HFFc6 (cell line): ENCODE measurements around the gene ALDH1L1. TPM values are rescaled to one million over a fixed set of nuclear protein-coding genes. Genes with fewer than 3 reads are reported as not detected.

Experiments
- DNase-seq: peaks from one replicate; pipeline ENCODE4 v3.0.0-alpha.2; 2018
- H3K27ac Mint-ChIP-seq: 2 replicates; pipeline ENCODE4 v1.8.0; 2020; ENCODE audit warnings: mild to moderate bottlenecking, mixed read lengths
- H3K27me3 Mint-ChIP-seq: 2 replicates; pipeline ENCODE4 v1.8.0; 2021; ENCODE audit warnings: mild to moderate bottlenecking, moderate library complexity, mixed read lengths; ENCODE audit not compliant: insufficient read depth
- H3K36me3 Mint-ChIP-seq: 2 replicates; pipeline ENCODE4 v1.8.0; 2021; ENCODE audit warnings: low read depth, mixed read lengths
- H3K4me1 Mint-ChIP-seq: 2 replicates; pipeline ENCODE4 v1.8.0; 2020; ENCODE audit warnings: low read depth, mixed read lengths
- H3K4me3 Mint-ChIP-seq: 2 replicates; pipeline ENCODE4 v1.8.0; 2020; ENCODE audit warnings: mild to moderate bottlenecking, moderate library complexity, mixed read lengths
- H3K9me3 Mint-ChIP-seq: 2 replicates; pipeline ENCODE4 v1.8.0; 2020; ENCODE audit warnings: mild to moderate bottlenecking, mixed read lengths
- total RNA-seq, 6 experiments: library from RNA; stranded (reverse); fragmentation: NEBNext Ultra II Directional; extraction: Animal tissue kit (Norgen Biotek cat#: 25700); gene quantifications; 2 replicates in 1 of 6; 3 replicates in 5 of 6; pipeline ENCODE4 v1.2.3, GENCODE V29; 2021
- TF ChIP-seq, protein P1 (sequence below): fragments of 200-600 bp; sonication (generic); IDR thresholded peaks from 2 replicates; pipeline ENCODE4 v1.5.0; 2021; ENCODE audit warnings: antibody characterized with exemption, mild to moderate bottlenecking

The ALDH1L1 gene
- total RNA-seq, 6 experiments from 2014 or later, result 0.05 TPM; not detected in 5

DNA sequence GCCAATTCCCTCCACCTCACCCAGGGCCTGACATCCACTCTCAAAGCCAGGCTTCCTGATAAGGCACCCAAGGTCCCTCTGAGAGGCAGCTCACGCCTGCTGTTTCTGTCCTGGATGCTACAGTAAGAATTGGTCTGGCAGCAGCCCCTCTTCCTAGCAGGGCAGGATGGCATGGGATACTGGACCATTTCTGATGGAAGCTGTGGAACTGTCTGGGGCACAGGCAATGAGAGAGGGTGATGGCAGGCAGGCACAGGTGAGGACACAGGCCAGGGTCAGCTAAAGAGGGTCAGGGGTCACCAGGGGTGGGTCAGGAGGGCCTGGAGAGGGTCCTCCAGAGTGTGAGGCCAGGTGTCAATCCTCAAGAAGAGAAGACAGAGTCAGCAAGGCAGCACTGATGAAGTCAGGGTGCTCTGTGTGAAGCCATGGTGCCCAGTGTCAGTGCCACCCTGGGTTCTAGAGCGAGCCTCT, 54.6 kb downstream of the ALDH1L1 start:
- H3K9me3 Mint-ChIP-seq, result no peaks in the 10 kb centered on the region
- H3K27me3 Mint-ChIP-seq, result peaks cover 42% of the 10 kb centered on the region
- TF ChIP-seq, protein P1, sequence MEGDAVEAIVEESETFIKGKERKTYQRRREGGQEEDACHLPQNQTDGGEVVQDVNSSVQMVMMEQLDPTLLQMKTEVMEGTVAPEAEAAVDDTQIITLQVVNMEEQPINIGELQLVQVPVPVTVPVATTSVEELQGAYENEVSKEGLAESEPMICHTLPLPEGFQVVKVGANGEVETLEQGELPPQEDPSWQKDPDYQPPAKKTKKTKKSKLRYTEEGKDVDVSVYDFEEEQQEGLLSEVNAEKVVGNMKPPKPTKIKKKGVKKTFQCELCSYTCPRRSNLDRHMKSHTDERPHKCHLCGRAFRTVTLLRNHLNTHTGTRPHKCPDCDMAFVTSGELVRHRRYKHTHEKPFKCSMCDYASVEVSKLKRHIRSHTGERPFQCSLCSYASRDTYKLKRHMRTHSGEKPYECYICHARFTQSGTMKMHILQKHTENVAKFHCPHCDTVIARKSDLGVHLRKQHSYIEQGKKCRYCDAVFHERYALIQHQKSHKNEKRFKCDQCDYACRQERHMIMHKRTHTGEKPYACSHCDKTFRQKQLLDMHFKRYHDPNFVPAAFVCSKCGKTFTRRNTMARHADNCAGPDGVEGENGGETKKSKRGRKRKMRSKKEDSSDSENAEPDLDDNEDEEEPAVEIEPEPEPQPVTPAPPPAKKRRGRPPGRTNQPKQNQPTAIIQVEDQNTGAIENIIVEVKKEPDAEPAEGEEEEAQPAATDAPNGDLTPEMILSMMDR, result no peak
- no peaks in the 10 kb centered on the region for H3K36me3 Mint-ChIP-seq
- no peak overlapping the region for H3K27ac Mint-ChIP-seq
- H3K4me3 Mint-ChIP-seq, result no peak overlapping the region
- 0 out of 2 replicates have a peak, but pooled peaks cover 7% of the 10 kb centered on the region for H3K4me1 Mint-ChIP-seq
- no peak for DNase-seq

DNA sequence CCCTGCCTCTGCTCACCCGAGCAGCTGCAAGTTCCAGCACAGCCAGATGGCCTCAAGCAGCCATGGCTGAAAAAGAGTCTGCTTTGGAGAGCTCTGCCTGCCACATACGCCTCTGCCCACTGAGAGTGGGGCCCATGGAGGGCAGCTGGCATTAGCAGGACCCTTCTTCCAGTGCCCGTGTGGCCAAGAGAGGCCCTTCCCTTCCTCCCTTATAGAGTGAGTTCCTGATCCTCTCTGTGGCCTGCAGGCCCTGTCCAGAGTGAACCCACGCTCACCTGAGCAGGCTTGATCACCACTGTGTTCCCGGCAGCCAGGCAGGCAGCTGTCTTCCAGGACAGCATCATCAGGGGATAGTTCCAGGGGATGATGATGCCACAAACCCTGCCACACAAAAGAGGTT, 55.0 kb downstream of the ALDH1L1 start:
- Mint-ChIP-seq H3K9me3 (no peaks in the 10 kb centered on the region), H3K27ac (no peak overlapping the region), H3K27me3 (peaks cover 45% of the 10 kb centered on the region), H3K4me1 (0 out of 2 replicates have a peak, but pooled peaks cover 7% of the 10 kb centered on the region), H3K36me3 (no peaks in the 10 kb centered on the region), H3K4me3 (no peak overlapping the region)
- TF ChIP-seq, protein P1, result no peak
- DNase-seq, result no peak

DNA sequence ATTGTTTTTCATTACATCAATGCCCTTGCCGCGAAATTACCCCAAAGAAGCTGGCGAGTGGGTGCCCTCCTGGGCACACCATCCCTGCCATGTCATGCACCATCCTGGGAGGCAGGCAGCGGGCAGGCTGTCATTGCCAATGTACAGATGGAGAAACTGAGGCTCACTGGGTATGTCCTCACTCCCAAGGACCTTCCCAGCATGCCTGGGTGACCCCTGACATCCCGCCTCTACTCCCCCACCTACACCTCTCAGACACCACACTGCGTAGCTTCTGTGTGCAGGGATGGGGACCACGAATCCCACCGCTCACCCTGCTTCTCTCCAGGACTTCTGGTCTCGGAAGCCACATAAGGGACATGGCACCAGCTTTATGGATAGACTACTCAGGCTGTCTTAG, 55.5 kb downstream of the ALDH1L1 start:
- Mint-ChIP-seq H3K4me1 (0 out of 2 replicates have a peak, but pooled peaks cover 6% of the 10 kb centered on the region), H3K27me3 (peaks cover 41% of the 10 kb centered on the region), H3K36me3 (no peaks in the 10 kb centered on the region), H3K27ac (no peak overlapping the region), H3K9me3 (no peaks in the 10 kb centered on the region), H3K4me3 (no peak overlapping the region)
- TF ChIP-seq, protein P1, result no peak
- DNase-seq, result no peak

DNA sequence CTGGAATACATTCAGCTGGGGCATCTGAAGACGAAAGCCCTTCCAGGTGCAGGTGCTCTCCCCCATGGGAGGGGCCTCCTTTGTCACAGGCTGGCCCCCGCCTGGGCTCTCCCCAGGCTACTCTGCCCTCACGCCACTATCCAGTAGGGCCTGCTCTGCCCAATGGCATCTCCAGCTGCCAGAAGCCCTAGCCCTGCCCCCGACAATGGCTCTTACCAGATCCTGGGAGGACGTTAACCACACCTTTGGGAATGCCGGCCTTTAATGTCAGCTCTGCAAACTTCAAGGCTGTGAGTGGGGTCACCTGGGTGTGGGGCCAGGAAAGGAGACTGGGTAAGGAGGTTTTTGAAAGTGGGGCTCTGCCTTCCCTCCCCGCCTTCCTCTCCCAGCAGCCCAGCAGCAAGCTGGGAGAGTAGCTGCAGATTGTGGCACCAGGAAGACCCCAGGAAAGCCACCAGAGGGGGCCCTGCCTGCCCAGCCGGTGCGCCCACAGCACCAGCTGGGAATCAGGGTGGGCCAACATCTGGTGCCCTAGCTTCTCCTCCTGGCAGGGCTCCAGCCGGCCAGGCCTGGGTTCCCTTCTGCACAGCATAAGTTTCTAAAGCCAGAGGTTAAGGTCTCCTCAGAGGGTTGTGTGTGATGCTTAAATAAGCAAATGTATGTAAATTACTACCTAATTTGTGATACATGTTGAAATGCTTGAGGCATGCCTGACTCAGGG, 56.1 kb downstream of the ALDH1L1 start:
- H3K4me3 Mint-ChIP-seq, result no peak overlapping the region
- peaks cover 44% of the 10 kb centered on the region for H3K27me3 Mint-ChIP-seq
- TF ChIP-seq, protein P1, result no peak
- no peak for DNase-seq
- H3K9me3 Mint-ChIP-seq, result no peaks in the 10 kb centered on the region
- H3K27ac Mint-ChIP-seq, result no peak overlapping the region
- 0 out of 2 replicates have a peak, but pooled peaks cover under 1% of the 10 kb centered on the region for H3K4me1 Mint-ChIP-seq
- no peaks in the 10 kb centered on the region for H3K36me3 Mint-ChIP-seq

DNA sequence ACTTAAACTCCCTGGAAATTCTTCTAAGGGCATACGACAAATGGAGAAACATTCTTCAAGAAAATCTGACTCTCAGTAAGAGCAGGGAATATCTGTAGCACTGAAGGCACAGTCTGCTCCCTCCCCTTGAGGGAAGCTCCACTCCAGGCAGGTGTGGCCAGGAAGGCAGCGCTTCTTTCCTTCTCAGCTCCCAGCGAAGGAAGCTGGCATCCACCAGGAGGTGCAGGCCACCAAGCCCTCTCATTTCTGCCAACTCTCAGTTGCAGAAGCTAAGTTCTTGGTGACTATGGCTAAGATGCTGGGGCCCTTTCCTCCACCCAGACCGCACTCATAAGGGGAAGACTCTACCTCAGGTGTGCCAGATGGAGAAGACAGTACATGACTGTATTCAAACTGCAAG, 58.8 kb downstream of the ALDH1L1 start:
- DNase-seq, result no peak
- Mint-ChIP-seq H3K27me3 (peaks cover 58% of the 10 kb centered on the region), H3K27ac (no peak overlapping the region), H3K4me1 (no peaks in the 10 kb centered on the region), H3K36me3 (no peaks in the 10 kb centered on the region), H3K4me3 (no peak overlapping the region), H3K9me3 (peaks cover 4% of the 10 kb centered on the region; the same call in 1 of the 2 replicates)
- TF ChIP-seq, protein P1, result no peak
